ENCODE data around the gene PLXDC1. TPM values are rescaled to one million over a fixed set of nuclear protein-coding genes. Genes with fewer than 3 reads are reported as not detected.

Gene PLXDC1
- total and polyA plus RNA-seq, 9 donors, result 11.6 to 58.6 (median 32.3) TPM

Small RNA genes lying within 50 kb of the gene (small RNA-seq; reads per million reads assigned to genes)
- not detected for gene AC091178.1

Other genes starting within 250 kb of the PLXDC1 start
- gene FBXO47, start 184.2 kb downstream of the PLXDC1 start, total RNA-seq, result not detected
- not detected for gene FBXO47, start 184.2 kb downstream of the PLXDC1 start, polyA plus RNA-seq
- gene ARL5C, start 14.5 kb upstream of the PLXDC1 start, total RNA-seq, result not detected
- gene ARL5C, start 14.5 kb upstream of the PLXDC1 start, polyA plus RNA-seq, result not detected
- 10 to 100 TPM in 3 of 7 donors, 1 to 10 TPM in 4; 5.6 to 17.7 (median 9.6) TPM for gene CACNB1, start 46.0 kb upstream of the PLXDC1 start, total RNA-seq
- 1 to 10 TPM; 2.6 to 6.9 TPM for gene CACNB1, start 46.0 kb upstream of the PLXDC1 start, polyA plus RNA-seq
- 1,000 to 10,000 TPM; 2,549 to 5,697 (median 3,184) TPM for gene RPL19, start 48.6 kb upstream of the PLXDC1 start, total RNA-seq
- 1,000 to 10,000 TPM; 2,272 to 5,597 TPM for gene RPL19, start 48.6 kb upstream of the PLXDC1 start, polyA plus RNA-seq
- 1 to 10 TPM in 2 of 7 donors, under 1 TPM in 4, not detected in 1; 0.43 to 5.4 (median 0.73) TPM for gene STAC2, start 74.3 kb upstream of the PLXDC1 start, total RNA-seq
- gene STAC2, start 74.3 kb upstream of the PLXDC1 start, polyA plus RNA-seq, result under 1 TPM; 0.29 to 0.67 TPM
- gene FBXL20, start 250.0 kb upstream of the PLXDC1 start, total RNA-seq, result 10 to 100 TPM; 12.7 to 25.2 (median 18.5) TPM
- 10 to 100 TPM in 1 of 2 donors, 1 to 10 TPM in 1; 4.7 to 16.6 TPM for gene FBXL20, start 250.0 kb upstream of the PLXDC1 start, polyA plus RNA-seq